Subcutaneous abdominal adipose tissue (tissue), 5 donors: ENCODE results near the gene CCDC50.

Source experiments
- H3K27ac ChIP-seq: one replicate; pipeline ENCODE4 v1.7.0; 2013; ENCODE audit warnings: low read depth, mild to moderate bottlenecking, inconsistent platforms, low read length, moderate library complexity
- H3K27me3 ChIP-seq, 5 donors: one replicate each; pipeline ENCODE4 v1.7.0; 2013; ENCODE audit warnings: low read length in 5 of 5, inconsistent platforms in 1 of 5; ENCODE audit not compliant: control insufficient read depth in 5 of 5, insufficient read depth in 4 of 5
- H3K36me3 ChIP-seq, 5 donors: one replicate each; pipeline ENCODE4 v1.7.0; 2013; ENCODE audit warnings: low read length in 5 of 5; ENCODE audit not compliant: control insufficient read depth in 5 of 5, insufficient read depth in 5 of 5
- H3K4me1 ChIP-seq, 5 donors: one replicate each; pipeline ENCODE4 v1.7.0; 2013; ENCODE audit warnings: low read length in 5 of 5, mild to moderate bottlenecking in 3 of 5, moderate library complexity in 1 of 5; ENCODE audit not compliant: control insufficient read depth in 5 of 5, insufficient read depth in 5 of 5
- H3K4me3 ChIP-seq, 5 donors: one replicate each; pipeline ENCODE4 v1.7.0; 2013; ENCODE audit warnings: low read length in 5 of 5, low read depth in 1 of 5
- H3K9ac ChIP-seq, 5 donors: one replicate each; pipeline ENCODE4 v1.7.0; 2013; ENCODE audit warnings: low read length in 5 of 5, mild to moderate bottlenecking in 4 of 5, moderate library complexity in 3 of 5
- H3K9me3 ChIP-seq, 5 donors: one replicate each; pipeline ENCODE4 v1.7.0; 2013; ENCODE audit warnings: low read length in 5 of 5; ENCODE audit not compliant: control insufficient read depth in 5 of 5
- donor health status: healthy.
- donor health status: healthy.
- donor health status: healthy.
- donor health status: healthy.
- donor health status: healthy.

Gene CCDC50

DNA sequence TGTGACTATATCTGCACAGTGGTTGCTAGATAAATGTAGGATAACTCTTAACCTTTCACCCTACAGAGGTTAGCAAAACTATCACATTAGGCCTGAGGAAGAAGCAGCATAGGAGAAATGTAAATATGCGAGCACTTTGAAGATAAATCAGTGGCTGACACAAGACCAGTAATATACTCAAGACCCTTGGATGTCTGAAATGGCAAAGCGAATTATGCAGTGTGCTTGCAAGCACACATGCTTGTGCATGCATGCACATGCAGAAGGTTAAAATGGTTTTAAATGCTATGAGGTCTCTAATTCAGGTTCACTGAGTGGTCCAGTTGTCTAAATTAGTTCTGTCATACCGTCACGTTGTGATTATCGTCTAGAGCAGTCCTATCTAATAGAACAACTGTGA, 14.7 kb downstream of the CCDC50 start:
- peak overlapping the region; percentile 68 for H3K27ac ChIP-seq
- H3K9me3 ChIP-seq: no peaks in the 10 kb centered on the region
- no peaks in the 10 kb centered on the region for H3K36me3 ChIP-seq
- no peak overlapping the region for H3K4me3 ChIP-seq
- H3K9ac ChIP-seq: no peak overlapping the region
- H3K27me3 ChIP-seq: no peaks in the 10 kb centered on the region
- H3K4me1 ChIP-seq: peaks cover 0 to 52% (median 43%) of the 10 kb centered on the region in 5 donors

DNA sequence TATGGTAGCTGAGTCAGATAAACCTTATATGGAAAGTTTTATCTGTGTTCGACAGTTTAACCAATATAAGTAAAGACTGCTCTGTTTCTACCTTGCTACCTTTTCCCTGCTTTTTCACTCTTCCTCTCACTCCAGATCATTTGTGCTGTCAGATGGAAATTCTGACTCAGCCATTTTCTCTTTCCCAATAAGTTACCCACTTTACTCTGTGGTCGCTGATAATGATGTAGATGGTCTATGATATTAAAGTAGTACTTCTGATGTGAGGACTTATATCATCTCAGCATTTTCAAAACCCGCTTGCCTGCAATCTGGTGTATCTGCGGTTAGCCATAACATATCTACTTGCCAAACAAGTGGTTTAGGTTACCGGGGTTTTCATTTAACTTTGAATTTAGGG, 16.1 kb downstream of the CCDC50 start:
- H3K9ac ChIP-seq: no peak overlapping the region
- H3K4me3 ChIP-seq: no peak overlapping the region
- no peaks in the 10 kb centered on the region for H3K9me3 ChIP-seq
- H3K4me1 ChIP-seq: peaks cover 0 to 43% (median 39%) of the 10 kb centered on the region in 5 donors
- no peaks in the 10 kb centered on the region for H3K36me3 ChIP-seq
- H3K27me3 ChIP-seq: no peaks in the 10 kb centered on the region
- peak overlapping the region; percentile 27 for H3K27ac ChIP-seq

DNA sequence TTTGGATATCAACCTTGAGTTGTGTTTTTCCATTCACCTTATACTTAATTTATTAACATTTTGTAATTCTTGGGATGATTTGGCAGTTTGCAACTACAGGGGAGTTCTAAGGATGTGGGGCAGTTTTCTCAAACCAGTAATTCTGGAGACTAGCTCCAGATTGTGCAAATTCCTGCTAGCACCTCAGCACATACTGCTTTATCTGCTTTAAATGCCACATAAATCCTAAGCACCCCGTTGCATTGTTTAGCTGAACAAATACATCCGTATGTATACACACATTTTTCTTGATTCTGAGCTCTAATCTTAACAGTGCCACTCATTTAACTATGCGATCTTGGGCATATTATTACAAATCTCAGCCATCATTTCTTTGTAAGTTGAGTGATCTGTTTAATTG, 18.0 kb downstream of the CCDC50 start:
- Histone ChIP-seq H3K9ac (no peak overlapping the region), H3K9me3 (no peaks in the 10 kb centered on the region), H3K4me1 (peaks cover 0 to 47% (median 42%) of the 10 kb centered on the region in 5 donors), H3K4me3 (no peak overlapping the region), H3K27ac (no peak overlapping the region), H3K36me3 (no peaks in the 10 kb centered on the region), H3K27me3 (no peaks in the 10 kb centered on the region)

DNA sequence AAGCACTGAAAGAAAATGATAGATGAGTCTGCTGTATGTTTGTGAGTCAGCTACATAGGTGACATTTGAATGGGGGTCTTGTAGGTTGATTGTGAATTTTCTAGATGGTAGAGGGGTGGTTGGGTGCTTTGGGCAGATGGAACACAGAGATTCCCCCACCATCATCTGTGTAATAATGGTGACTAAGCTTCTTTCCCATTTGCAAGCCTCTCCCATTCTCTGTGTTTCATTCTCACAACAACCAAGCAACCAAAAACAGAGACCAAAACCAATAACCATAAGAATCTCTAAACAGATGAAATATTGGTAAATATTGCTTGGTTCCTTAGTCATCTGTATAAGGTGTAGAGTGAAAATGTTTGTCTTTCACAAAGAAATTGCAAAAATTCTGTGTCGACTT, 18.9 kb downstream of the CCDC50 start:
- Histone ChIP-seq H3K4me1 (peaks cover 0 to 45% (median 42%) of the 10 kb centered on the region in 5 donors), H3K27me3 (no peaks in the 10 kb centered on the region), H3K27ac (peak overlapping the region; percentile 17), H3K9ac (no peak overlapping the region), H3K4me3 (no peak overlapping the region), H3K9me3 (no peaks in the 10 kb centered on the region), H3K36me3 (no peaks in the 10 kb centered on the region)

DNA sequence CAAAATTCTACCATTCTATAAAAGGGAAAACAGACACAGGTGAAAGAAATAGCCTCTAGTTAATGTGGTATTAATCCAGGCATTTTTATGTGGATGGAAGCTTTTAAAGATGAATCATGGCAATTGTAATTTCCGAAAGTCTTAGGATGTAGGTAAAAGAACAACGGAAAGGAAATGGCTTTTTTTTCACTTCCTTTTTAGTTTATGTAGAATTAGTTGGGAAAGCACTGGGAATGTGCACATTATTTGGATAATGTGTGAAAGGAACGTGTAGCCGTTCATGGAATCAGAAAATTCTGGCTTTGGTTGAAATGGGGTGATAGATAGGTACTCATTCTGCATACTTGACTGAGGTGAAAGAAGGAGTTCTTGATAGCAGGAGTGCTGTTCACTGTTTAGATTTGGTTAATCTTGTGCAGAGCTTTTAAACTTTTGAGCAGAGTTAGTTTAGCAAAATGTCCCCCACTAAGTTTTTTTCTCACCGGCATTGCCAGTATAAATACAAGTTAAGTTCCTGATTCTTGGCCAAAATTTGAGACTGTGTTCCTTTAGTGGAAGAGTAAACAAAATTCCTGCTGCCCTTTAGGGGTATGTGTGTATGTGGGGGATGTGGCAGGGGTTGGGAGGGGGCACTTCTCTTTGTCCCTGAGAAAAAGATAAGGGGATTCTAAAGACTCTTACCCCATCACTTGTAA, 21.3 kb downstream of the CCDC50 start:
- H3K9me3 ChIP-seq: no peaks in the 10 kb centered on the region
- H3K4me3 ChIP-seq: no peak overlapping the region
- peak overlapping the region; percentile 67 for H3K27ac ChIP-seq
- no peaks in the 10 kb centered on the region for H3K36me3 ChIP-seq
- no peak overlapping the region for H3K9ac ChIP-seq
- peaks cover 0 to 42% (median 38%) of the 10 kb centered on the region in 5 donors for H3K4me1 ChIP-seq
- H3K27me3 ChIP-seq: no peaks in the 10 kb centered on the region

DNA sequence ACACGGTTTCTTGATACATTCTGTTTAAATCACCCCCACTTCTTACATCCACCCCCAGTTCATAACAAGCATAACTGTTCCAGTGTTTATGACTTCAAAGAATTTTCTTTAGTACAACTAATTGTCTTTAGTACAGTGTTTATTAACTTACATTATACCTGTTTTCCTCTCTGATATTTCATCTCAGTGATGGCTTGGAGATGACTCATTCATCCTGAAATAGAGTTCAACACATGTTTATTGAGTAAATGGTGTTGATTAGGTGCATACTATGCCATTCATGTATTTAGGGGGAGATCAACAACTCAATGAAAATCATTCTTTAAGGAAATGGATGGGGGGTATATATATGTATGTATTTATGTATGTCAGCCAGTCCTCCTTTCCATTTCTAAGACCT, 22.8 kb downstream of the CCDC50 start:
- peaks cover 0 to under 1% (median 0%) of the 10 kb centered on the region in 5 donors for H3K36me3 ChIP-seq
- H3K4me1 ChIP-seq: peaks cover 0 to 55% (median 48%) of the 10 kb centered on the region in 5 donors
- H3K27me3 ChIP-seq: no peaks in the 10 kb centered on the region
- no peak overlapping the region for H3K4me3 ChIP-seq
- H3K9ac ChIP-seq: no peak overlapping the region
- H3K27ac ChIP-seq: peak overlapping the region; percentile 67
- no peaks in the 10 kb centered on the region for H3K9me3 ChIP-seq

DNA sequence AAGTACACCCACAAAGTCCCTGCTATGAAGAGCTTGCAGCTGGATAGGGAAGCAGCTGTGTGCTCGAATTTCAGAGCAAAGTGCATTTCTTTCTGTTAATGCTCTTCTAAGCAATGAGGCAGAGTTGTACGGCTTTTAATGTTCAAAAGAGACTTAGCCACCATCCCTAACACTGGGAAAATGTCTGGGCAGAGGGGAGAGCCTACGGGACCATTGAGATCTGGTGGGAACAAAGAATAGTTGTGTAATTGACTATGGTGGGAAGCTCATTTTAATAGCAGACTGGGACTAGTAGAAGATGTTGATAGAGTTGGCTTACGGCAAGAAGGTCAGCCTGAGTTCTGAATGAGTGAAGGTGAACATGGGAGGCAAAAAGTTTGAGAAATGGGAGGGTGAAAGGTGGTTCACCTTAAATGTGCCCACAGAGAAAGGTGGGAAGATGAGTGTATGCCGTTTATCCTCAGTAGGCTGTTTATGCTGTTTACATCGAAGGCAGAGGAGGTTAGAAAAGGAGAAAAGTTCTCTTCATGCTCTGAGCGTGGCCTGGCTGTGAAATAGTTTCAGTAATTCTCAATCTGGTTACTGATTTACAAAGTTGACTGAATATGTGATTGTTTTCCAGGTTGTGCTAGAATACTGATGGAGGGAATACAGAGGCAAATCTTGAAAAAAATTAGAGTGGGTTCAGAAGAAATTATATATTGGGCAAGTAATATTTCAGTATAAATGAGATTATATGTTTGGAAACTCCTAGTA, 24.0 kb downstream of the CCDC50 start:
- peak overlapping the region in 1 of 5 donors; percentile 33 for H3K4me3 ChIP-seq
- H3K27ac ChIP-seq: peak overlapping the region; percentile 26
- peak overlapping the region in 1 of 5 donors; percentile 32 for H3K9ac ChIP-seq
- H3K36me3 ChIP-seq: peaks cover 4 to 12% (median 9%) of the 10 kb centered on the region in 5 donors
- no peaks in the 10 kb centered on the region for H3K9me3 ChIP-seq
- H3K27me3 ChIP-seq: no peaks in the 10 kb centered on the region
- peaks cover 0 to 55% (median 51%) of the 10 kb centered on the region in 5 donors for H3K4me1 ChIP-seq

DNA sequence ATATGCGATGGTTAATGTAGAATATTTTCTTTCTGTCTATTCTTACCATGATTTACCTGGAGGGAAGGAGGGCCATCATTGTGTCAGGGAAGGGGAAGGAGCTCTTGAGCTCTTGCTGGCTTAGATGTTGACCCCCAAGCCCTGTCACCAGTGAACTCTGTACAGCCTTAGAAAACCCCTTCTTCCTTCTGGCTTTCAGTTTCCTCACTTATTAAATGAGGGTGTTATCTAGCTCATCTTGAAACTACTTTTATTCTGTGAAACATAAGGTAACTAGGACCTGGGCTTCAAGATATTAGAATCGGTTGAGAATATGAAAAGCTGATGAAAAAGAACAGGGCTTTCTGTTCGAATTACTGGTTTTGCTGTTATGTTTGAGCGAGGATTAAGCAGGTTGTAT, 26.2 kb downstream of the CCDC50 start:
- H3K27me3 ChIP-seq: no peaks in the 10 kb centered on the region
- H3K9me3 ChIP-seq: no peaks in the 10 kb centered on the region
- peak overlapping the region; percentile 33 for H3K27ac ChIP-seq
- no peak overlapping the region for H3K4me3 ChIP-seq
- peaks cover 18 to 34% (median 24%) of the 10 kb centered on the region in 5 donors for H3K36me3 ChIP-seq
- peaks cover 0 to 51% (median 46%) of the 10 kb centered on the region in 5 donors for H3K4me1 ChIP-seq
- H3K9ac ChIP-seq: no peak overlapping the region

DNA sequence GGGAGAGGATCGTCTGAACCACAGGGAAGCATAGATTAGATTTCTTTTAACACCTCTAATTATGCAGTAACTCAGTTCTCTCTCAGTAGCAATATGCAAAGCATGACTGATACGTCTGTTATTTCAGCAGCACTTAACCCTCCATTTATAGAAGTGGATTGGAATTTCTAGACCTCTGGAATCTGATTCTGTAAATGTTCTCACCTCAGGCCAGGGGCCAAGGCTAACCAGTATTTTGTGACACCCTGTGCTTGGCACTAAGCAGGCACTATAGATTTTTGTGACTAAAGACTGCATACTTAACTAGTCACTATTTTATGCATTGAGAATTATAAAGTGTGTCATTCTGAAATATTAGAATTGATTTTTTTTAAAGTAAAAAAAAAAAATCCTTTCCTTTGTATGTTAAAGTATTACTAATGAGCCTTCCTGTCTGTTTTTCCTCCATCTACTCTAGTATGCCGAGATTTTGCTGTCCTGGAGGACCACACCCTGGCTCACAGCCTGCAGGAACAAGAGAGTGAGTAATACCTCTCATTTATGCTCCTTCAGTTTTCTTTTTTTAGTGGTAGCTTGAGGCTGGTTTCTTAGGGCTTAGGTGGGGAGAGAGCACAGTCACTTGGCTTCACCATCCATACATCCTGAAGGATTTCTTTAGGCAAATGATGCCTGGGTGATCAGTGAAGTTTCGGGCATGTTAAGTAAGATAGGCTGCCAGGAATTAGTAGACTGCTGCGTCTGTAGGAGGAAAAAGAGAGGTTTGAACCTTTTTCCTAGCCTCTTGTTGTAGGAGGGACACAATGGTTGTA, 27.6 kb downstream of the CCDC50 start:
- H3K9me3 ChIP-seq: no peaks in the 10 kb centered on the region

More for the DNA sequence above, 27.6 kb downstream of the CCDC50 start:
- H3K27ac ChIP-seq: peak overlapping the region; percentile 33
- H3K9ac ChIP-seq: peak overlapping the region in 1 of 5 donors; percentile 16
- H3K4me3 ChIP-seq: no peak overlapping the region
- peaks cover 0 to 45% (median 35%) of the 10 kb centered on the region in 5 donors for H3K4me1 ChIP-seq
- H3K36me3 ChIP-seq: peaks cover 32 to 48% (median 38%) of the 10 kb centered on the region in 5 donors
- H3K27me3 ChIP-seq: no peaks in the 10 kb centered on the region
